Gastroesophageal sphincter (tissue), 4 donors: ENCODE measurements around the gene B9D1. TPM values are rescaled to one million over a fixed set of nuclear protein-coding genes. Genes with fewer than 3 reads are reported as not detected.

ENCODE experiments used
- ATAC-seq: fragments of 150-250 bp; one replicate; pipeline ENCODE4 v1.9.1; 2016; ENCODE audit warnings: mild to moderate bottlenecking, moderate library complexity
- H3K27ac ChIP-seq, 4 donors: fragments of 200-600 bp; sonication (generic) in 3 of 4; 1 replicate in 3 of 4; 2 replicates in 1 of 4; pipeline ENCODE4 v1.5.1; 2016 to 2019
- H3K27me3 ChIP-seq: fragments of 200-600 bp; sonication (generic); one replicate; pipeline ENCODE4 v1.5.1; 2019
- H3K36me3 ChIP-seq, 2 donors: fragments of 200-600 bp; sonication (generic); one replicate each; pipeline ENCODE4 v1.5.1; 2019; ENCODE audit warnings: control low read depth in 1 of 2
- H3K4me1 ChIP-seq, 3 donors: fragments of 200-600 bp; sonication (generic); 1 replicate in 2 of 3; 2 replicates in 1 of 3; pipeline ENCODE4 v1.5.1; 2016 to 2019; ENCODE audit warnings: control low read depth in 2 of 3
- H3K4me3 ChIP-seq, 2 donors: fragments of 200-600 bp; sonication (generic); one replicate each; pipeline ENCODE4 v1.5.1; 2019; ENCODE audit warnings: mild to moderate bottlenecking in 1 of 2, moderate library complexity in 1 of 2
- H3K9me3 ChIP-seq, 3 donors: fragments of 200-600 bp; sonication (generic); one replicate each; pipeline ENCODE4 v1.5.1; 2017 to 2019; ENCODE audit warnings: control low read depth in 2 of 3
- CTCF ChIP-seq, 4 experiments: fragments of 200-600 bp in 2 of 4; fragments of 450-650 bp in 2 of 4; sonication (generic) in 1 of 4; IDR thresholded peaks; one replicate each; pipeline ENCODE4 v1.5.1; 2017 to 2019; ENCODE audit warnings: antibody characterized with exemption in 4 of 4, mild to moderate bottlenecking in 2 of 4, moderate library complexity in 2 of 4
- EP300 ChIP-seq: sonication (generic); formaldehyde crosslinking; IDR thresholded peaks from one replicate; pipeline ENCODE4 v1.6.1; 2017; ENCODE audit warnings: antibody characterized with exemption, mild to moderate bottlenecking
- POLR2A ChIP-seq, 2 donors: fragments of 450-650 bp; IDR thresholded peaks; one replicate each; pipeline ENCODE4 v1.6.1; 2017; ENCODE audit warnings: antibody characterized with exemption in 2 of 2, mild to moderate bottlenecking in 2 of 2, moderate library complexity in 1 of 2
- POLR2AphosphoS5 ChIP-seq: sonication (generic); formaldehyde crosslinking; IDR thresholded peaks from one replicate; pipeline ENCODE4 v1.6.1; 2017; ENCODE audit warnings: antibody characterized with exemption
- WGBS, 2 donors: methylation state at CpG; one replicate each; pipeline ENCODE4 v1.1.5; 2018; ENCODE audit warnings: low coverage in 1 of 2; 5-methylcytosine and 5-hydroxymethylcytosine counted together
- total RNA-seq, 4 donors: library from RNA; depleted of rRNA; stranded (reverse); fragments of >200 nt; gene quantifications; one replicate each; pipeline ENCODE4 v1.1.0, GENCODE V29; 2016

B9D1 gene
- total RNA-seq, 4 donors from 2014 or later: 10.5 to 30.2 (median 16.2) TPM

DNA sequence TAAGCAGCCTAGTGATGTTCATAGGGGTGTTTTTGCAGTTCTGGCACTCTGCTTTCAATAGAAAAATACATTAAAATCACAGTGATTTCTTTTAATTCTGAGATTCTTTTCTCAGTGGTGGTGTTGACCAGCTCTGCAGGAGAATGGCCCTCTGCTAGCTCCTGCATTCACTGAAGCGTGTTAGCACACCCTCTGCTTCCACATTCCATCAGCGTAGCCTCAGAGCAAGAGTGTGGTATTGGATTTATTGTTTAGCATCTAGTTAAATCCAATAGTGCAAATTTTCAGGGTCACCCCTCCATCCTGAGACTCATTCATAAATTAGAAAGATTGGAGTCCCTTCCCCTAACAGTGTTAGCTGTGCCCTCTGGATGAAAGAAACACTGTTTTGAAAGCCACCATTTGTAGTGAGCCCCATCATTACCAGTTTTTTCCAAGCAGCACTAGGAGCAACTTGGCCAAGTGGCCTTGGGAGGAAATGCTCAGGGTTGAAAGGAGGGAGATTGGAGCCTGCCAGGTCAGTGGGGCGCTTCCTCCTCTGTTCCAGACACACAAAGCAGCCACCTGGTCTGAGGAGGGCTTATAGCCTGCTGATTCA lies 45.7 kb downstream of the B9D1 start:
- Histone ChIP-seq H3K27ac (peak overlapping the region in 3 of 4 donors; percentile 48 to 58 (median 52)), H3K27me3 (no peaks in the 10 kb centered on the region), H3K4me3 (no peak overlapping the region), H3K36me3 (peaks cover 0 to 49% of the 10 kb centered on the region in 2 donors), H3K4me1 (peaks cover 0 to 38% (median 0%) of the 10 kb centered on the region in 3 donors), H3K9me3 (no peaks in the 10 kb centered on the region)
- TF ChIP-seq CTCF (IDR thresholded peaks at IDR 0.05) (no peak), POLR2A (IDR thresholded peaks at IDR 0.05) (no peak), EP300 (no peak), POLR2AphosphoS5 (no peak)
- 80 to 100% methylated on average over 2 of the region's 3 CpGs for WGBS, 2 donors
- no peak for ATAC-seq

- H3K27ac ChIP-seq: no peak overlapping the region
- no peak for ATAC-seq
- peaks cover 0 to 60% of the 10 kb centered on the region in 2 donors for H3K36me3 ChIP-seq
- H3K9me3 ChIP-seq: no peaks in the 10 kb centered on the region
- no peak overlapping the region for H3K4me3 ChIP-seq
- H3K4me1 ChIP-seq: peaks cover 0 to 38% (median 0%) of the 10 kb centered on the region in 3 donors
- H3K27me3 ChIP-seq: no peaks in the 10 kb centered on the region
- 95 to 100% methylated on average over 1 to 3 of the region's 4 CpGs for WGBS, 2 donors
- TF ChIP-seq CTCF (IDR thresholded peaks at IDR 0.05): no peak
Observed at GRCh38 chr17:19315104-19315503, 47.4 kb downstream of the B9D1 start.

GRCh38 chr17:19313746-19314651 lies 48.5 kb downstream of the B9D1 start:
- WGBS, 2 donors: 68 to 76% methylated on average over 5 to 6 of the region's 12 CpGs
- Histone ChIP-seq H3K27me3 (no peaks in the 10 kb centered on the region), H3K4me1 (peaks cover 0 to 38% (median 0%) of the 10 kb centered on the region in 3 donors), H3K27ac (peak overlapping the region in 2 of 4 donors; percentile 23 to 36), H3K9me3 (no peaks in the 10 kb centered on the region), H3K36me3 (peaks cover 0 to 70% of the 10 kb centered on the region in 2 donors), H3K4me3 (no peak overlapping the region)
- peak; percentile 39 for ATAC-seq
- TF ChIP-seq CTCF (IDR thresholded peaks at IDR 0.05) (no peak), EP300 (no peak), POLR2AphosphoS5 (no peak), POLR2A (IDR thresholded peaks at IDR 0.05) (no peak)

DNA sequence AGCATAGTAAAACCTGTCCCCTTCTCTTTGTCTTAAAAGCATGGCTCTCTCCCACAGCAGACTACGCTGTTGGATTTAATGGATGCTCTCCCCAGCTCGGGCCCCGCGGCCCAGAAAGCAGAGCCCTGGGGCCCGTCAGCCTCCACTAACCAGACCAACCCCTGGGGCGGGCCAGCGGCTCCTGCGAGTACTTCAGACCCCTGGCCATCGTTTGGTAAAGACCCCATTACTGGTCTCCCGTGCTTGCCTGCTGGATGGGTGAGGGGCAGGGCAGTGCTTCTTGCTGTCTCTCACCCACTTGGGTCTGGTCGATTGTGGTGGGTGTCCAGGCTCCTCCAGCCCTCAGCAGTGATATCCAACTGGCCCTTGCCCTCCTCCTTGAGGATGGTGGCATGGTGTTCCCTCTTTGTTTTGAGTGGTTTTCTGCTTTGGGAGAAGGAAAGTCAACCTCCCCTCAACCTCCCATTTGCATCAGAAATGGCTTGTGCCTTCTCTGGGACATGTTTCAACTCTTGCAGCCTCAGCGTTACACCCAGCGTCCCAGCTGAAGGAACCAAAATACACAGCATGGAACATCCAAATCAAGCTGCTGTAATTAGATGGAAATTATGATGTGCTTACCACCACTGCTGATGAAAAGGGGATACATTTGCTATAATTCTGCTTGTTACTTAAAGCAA lies 49.3 kb downstream of the B9D1 start:
- no peak for ATAC-seq
- WGBS, 2 donors: 80 to 100% methylated on average over 1 to 2 of the region's 13 CpGs
- Histone ChIP-seq H3K4me3 (no peak overlapping the region), H3K27ac (peak overlapping the region in 2 of 4 donors; percentile 23 to 36), H3K4me1 (peaks cover 0 to 38% (median 0%) of the 10 kb centered on the region in 3 donors), H3K27me3 (no peaks in the 10 kb centered on the region), H3K36me3 (peaks cover 0 to 70% of the 10 kb centered on the region in 2 donors), H3K9me3 (no peaks in the 10 kb centered on the region)
- TF ChIP-seq EP300: no peak
- TF ChIP-seq POLR2AphosphoS5: no peak
- no peak for TF ChIP-seq POLR2A (IDR thresholded peaks at IDR 0.05)
- TF ChIP-seq CTCF (IDR thresholded peaks at IDR 0.05): no peak
